Glutamatergic neuron (in vitro differentiated cells): ENCODE measurements around the gene ACTRT3. TPM values are rescaled to one million over a fixed set of nuclear protein-coding genes. Genes with fewer than 3 reads are reported as not detected.
"Not testable (repeated sequence)": the region's sequence is repeated elsewhere in the genome, so short reads cannot be mapped to it uniquely, and the experiment has no call there.

Source experiments
- DNase-seq: peaks from one replicate; pipeline ENCODE4 v3.0.0; 2022
- H3K27ac Mint-ChIP-seq: one replicate; pipeline ENCODE4 v1.8.0; 2020; ENCODE audit warnings: mild to moderate bottlenecking, mixed read lengths, inconsistent platforms; ENCODE audit not compliant: unreplicated experiment
- H3K27me3 Mint-ChIP-seq: one replicate; pipeline ENCODE4 v1.8.0; 2020; ENCODE audit warnings: mild to moderate bottlenecking, moderate library complexity, mixed read lengths, inconsistent platforms; ENCODE audit not compliant: unreplicated experiment
- H3K36me3 Mint-ChIP-seq: one replicate; pipeline ENCODE4 v1.8.0; 2020; ENCODE audit warnings: mild to moderate bottlenecking, mixed read lengths, inconsistent platforms; ENCODE audit not compliant: unreplicated experiment
- H3K4me1 Mint-ChIP-seq: one replicate; pipeline ENCODE4 v1.8.0; 2020; ENCODE audit warnings: mild to moderate bottlenecking, low read depth, mixed read lengths, inconsistent platforms; ENCODE audit not compliant: unreplicated experiment
- H3K4me3 Mint-ChIP-seq: one replicate; pipeline ENCODE4 v1.8.0; 2020; ENCODE audit warnings: mild to moderate bottlenecking, mixed read lengths, inconsistent platforms; ENCODE audit not compliant: unreplicated experiment
- H3K9me3 Mint-ChIP-seq: one replicate; pipeline ENCODE4 v1.8.0; 2020; ENCODE audit warnings: mild to moderate bottlenecking, moderate library complexity, mixed read lengths, inconsistent platforms; ENCODE audit not compliant: unreplicated experiment
- total RNA-seq: library from RNA; stranded (reverse); fragmentation: NEBNext Ultra II Directional; extraction: Animal tissue kit (Norgen Biotek cat#: 25700); gene quantifications from one replicate; pipeline ENCODE4 v1.2.1, GENCODE V29; 2021; ENCODE audit not compliant: unreplicated experiment
- TF ChIP-seq, protein P1 (sequence below): fragments of 200-600 bp; sonication (generic); IDR thresholded peaks from one replicate; pipeline ENCODE4 v1.5.0; 2021; ENCODE audit not compliant: partially characterized antibody, unreplicated experiment

ACTRT3 gene
- total RNA-seq, 1 donor from 2014 or later = 1.8 TPM

DNA sequence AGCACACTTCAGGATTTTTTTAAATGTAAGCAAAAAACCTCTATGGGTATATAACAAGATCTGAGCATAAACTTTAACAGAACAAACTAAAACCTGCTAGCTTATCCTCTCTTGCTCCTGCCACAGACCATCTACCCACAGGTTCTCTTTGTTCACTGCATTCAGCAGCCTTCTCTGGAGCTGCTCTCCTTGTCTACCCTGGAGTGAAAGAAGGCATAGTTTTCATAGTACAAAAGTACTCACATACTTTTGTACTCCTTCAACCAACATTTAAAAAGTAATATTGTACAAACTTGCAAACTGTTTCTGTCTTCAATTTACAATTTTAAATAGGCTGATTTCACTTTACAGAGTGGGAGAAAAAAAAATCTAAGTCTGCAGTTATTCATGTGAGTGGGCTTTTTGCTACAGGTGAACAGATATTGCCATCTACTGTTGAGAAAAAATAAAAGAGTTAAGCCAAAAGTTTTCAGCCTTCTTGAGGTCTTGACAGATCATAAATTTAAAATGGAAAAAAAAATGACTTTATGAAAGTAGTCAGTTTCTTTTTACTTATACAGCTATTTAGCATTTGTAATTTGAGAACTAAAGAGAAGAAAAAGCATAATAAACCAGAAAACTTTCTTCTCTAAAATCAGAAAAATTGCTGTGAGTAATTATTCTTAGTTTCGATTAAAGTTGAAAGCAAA, 24.9 kb downstream of the ACTRT3 start:
- Mint-ChIP-seq H3K9me3 (no peaks in the 10 kb centered on the region), H3K36me3 (no peaks in the 10 kb centered on the region), H3K4me1 (no peaks in the 10 kb centered on the region), H3K27me3 (no peaks in the 10 kb centered on the region), H3K4me3 (no peak overlapping the region), H3K27ac (no peak overlapping the region)
- no peak for DNase-seq
- TF ChIP-seq, protein P1, sequence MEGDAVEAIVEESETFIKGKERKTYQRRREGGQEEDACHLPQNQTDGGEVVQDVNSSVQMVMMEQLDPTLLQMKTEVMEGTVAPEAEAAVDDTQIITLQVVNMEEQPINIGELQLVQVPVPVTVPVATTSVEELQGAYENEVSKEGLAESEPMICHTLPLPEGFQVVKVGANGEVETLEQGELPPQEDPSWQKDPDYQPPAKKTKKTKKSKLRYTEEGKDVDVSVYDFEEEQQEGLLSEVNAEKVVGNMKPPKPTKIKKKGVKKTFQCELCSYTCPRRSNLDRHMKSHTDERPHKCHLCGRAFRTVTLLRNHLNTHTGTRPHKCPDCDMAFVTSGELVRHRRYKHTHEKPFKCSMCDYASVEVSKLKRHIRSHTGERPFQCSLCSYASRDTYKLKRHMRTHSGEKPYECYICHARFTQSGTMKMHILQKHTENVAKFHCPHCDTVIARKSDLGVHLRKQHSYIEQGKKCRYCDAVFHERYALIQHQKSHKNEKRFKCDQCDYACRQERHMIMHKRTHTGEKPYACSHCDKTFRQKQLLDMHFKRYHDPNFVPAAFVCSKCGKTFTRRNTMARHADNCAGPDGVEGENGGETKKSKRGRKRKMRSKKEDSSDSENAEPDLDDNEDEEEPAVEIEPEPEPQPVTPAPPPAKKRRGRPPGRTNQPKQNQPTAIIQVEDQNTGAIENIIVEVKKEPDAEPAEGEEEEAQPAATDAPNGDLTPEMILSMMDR = no peak

DNA sequence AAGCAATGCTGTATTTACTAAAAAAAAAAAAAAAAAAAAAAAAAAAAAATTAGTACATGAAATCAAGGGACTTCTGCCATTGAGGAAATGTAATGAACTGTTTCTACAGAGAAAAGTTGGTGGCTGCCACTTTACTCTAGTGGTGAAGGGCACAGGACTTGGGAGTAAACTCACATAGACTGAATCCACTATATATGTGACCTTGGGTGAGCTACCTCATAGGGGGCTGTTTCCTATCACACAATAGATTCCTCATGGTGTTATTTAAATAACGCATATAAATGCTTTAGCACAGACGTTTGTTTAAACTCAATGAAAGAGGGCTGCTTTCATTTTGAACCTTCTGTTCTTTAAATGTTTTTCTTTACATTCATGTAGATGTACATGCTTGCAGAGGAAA, 30.3 kb downstream of the ACTRT3 start:
- TF ChIP-seq, protein P1 = no peak
- Mint-ChIP-seq H3K36me3 (peaks cover 4% of the 10 kb centered on the region), H3K9me3 (peaks cover 3% of the 10 kb centered on the region), H3K27ac (no peak overlapping the region), H3K4me1 (no peaks in the 10 kb centered on the region), H3K4me3 (no peak overlapping the region), H3K27me3 (no peaks in the 10 kb centered on the region)
- DNase-seq = no peak

DNA sequence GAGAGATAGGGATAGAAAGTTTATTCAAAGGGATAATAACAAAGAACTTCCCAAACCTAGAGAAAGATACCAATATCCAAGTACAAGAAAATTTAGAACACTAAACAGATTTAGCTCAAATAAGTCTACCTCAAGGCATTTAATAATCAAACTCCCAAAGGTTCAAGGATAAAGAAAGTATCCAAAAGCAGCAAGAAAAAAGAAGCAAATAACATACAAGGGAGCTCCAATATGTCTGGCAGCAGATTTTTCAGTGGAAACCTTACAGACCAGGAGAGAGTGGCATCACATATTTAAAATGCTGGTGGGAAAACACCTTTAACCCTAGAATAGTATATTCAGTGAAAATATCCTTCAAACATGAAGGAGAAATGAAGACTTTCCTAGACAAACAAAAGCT, 37.5 kb downstream of the ACTRT3 start:
- not testable (repeated sequence) for H3K4me3 Mint-ChIP-seq, H3K4me1 Mint-ChIP-seq, DNase-seq, H3K27ac Mint-ChIP-seq, H3K27me3 Mint-ChIP-seq, H3K9me3 Mint-ChIP-seq
- peaks cover 26% of the 10 kb centered on the region for H3K36me3 Mint-ChIP-seq

DNA sequence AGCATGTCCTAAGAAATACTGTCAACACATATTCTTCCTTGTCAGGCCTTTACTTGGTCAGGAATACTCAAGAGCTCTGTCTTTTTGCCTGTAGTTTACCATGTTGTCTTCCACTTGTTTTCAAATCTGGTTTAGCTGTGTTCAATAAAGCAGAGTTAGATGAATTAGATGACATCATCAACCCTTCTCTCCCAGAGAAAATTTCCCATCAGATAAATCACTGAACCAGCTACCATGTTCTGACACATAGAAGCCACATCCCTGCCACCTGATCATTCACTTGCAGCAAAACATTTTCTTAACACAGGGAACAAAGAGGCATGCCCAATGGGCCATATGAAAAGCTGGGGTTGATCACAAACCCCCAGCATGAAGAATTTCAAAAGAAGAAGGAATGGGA, 46.6 kb downstream of the ACTRT3 start:
- DNase-seq = no peak
- Mint-ChIP-seq H3K4me3 (no peak overlapping the region), H3K4me1 (no peaks in the 10 kb centered on the region), H3K27ac (no peak overlapping the region), H3K36me3 (no peaks in the 10 kb centered on the region), H3K27me3 (no peaks in the 10 kb centered on the region), H3K9me3 (no peaks in the 10 kb centered on the region)
- TF ChIP-seq, protein P1 = no peak

DNA sequence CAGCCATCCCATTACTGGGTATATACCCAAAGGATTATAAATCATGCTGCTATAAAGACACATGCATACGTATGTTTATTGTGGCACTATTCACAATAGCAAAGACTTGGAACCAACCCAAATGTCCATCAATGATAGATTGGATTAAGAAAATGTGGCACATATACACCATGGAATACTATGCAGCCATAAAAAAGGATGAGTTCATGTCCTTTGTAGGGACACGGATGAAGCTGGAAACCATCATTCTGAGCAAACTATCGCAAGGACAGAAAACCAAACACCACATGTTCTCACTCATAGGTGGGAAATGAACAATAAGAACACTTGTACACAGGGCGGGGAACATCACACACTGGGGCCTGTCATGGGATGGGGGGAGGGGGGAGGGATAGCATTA, 50.9 kb downstream of the ACTRT3 start:
- not testable (repeated sequence) for H3K27ac Mint-ChIP-seq, DNase-seq, H3K36me3 Mint-ChIP-seq, H3K4me3 Mint-ChIP-seq, H3K27me3 Mint-ChIP-seq, H3K4me1 Mint-ChIP-seq, H3K9me3 Mint-ChIP-seq

Other genes with a start within 250 kb of the ACTRT3 start
- not detected for gene MECOM, start 105.8 kb downstream of the ACTRT3 start, total RNA-seq
- gene TERC, start 4.5 kb downstream of the ACTRT3 start, total RNA-seq = 6.4 TPM
- gene MYNN, start 3.8 kb upstream of the ACTRT3 start, total RNA-seq = 13.9 TPM
- gene LRRIQ4, start 43.3 kb upstream of the ACTRT3 start, total RNA-seq = 0.29 TPM
- 3.6 TPM for gene LRRC34, start 43.3 kb upstream of the ACTRT3 start, total RNA-seq
- gene LRRC31, start 100.4 kb upstream of the ACTRT3 start, total RNA-seq = not detected
- gene SAMD7, start 142.0 kb upstream of the ACTRT3 start, total RNA-seq = not detected
- gene SEC62, start 197.2 kb upstream of the ACTRT3 start, total RNA-seq = 75.5 TPM